ENCODE data around the gene SCAMP5.

DNA sequence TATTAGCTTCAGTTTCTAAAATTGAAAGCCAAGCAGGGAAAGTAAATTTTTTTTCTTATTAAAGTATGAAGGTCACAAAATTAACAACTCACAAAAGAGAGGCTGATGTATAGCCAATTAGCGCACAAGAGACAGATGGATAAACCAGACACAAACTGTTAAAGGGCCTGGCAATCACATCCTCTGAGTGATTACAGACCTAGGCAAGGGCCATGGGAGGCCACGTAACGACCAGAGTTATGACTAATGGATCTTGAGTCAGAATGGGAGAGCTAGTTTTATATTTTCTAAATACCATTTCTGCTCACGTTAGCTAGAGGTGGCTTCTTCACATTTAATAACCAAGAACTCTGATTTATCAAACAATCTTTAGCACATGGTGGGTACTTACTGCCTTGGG, 17.8 kb upstream of the SCAMP5 start:
- TF ChIP-seq, protein P1, sequence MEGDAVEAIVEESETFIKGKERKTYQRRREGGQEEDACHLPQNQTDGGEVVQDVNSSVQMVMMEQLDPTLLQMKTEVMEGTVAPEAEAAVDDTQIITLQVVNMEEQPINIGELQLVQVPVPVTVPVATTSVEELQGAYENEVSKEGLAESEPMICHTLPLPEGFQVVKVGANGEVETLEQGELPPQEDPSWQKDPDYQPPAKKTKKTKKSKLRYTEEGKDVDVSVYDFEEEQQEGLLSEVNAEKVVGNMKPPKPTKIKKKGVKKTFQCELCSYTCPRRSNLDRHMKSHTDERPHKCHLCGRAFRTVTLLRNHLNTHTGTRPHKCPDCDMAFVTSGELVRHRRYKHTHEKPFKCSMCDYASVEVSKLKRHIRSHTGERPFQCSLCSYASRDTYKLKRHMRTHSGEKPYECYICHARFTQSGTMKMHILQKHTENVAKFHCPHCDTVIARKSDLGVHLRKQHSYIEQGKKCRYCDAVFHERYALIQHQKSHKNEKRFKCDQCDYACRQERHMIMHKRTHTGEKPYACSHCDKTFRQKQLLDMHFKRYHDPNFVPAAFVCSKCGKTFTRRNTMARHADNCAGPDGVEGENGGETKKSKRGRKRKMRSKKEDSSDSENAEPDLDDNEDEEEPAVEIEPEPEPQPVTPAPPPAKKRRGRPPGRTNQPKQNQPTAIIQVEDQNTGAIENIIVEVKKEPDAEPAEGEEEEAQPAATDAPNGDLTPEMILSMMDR (conservative IDR thresholded peaks at IDR 0.05; ENCODE audit: low read depth, low read length): no peak
- TF ChIP-seq EZH2 (IDR thresholded peaks at IDR 0.05; ENCODE audit: low read length, unreplicated experiment): no peak

All from PC-3 (cell line).